Stimulated activated CD8-positive, alpha-beta memory T cell treated with anti-CD3 and anti-CD28 coated beads, Interleukin-7, amount 100 ng/mL, for 1 hour (primary cell): ENCODE measurements around the gene TBC1D16.
"Not testable (repeated sequence)": the region's sequence is repeated elsewhere in the genome, so short reads cannot be mapped to it uniquely, and the experiment has no call there.

Experiments
- DNase-seq, 2 donors: peaks; one replicate each; pipeline ENCODE4 v3.0.0-alpha.2; 2020; ENCODE audit warnings: low read depth in 2 of 2

The TBC1D16 gene

GRCh38 chr17:80005360-80006338 lies 30.0 kb downstream of the TBC1D16 start:
- peak; percentile 16 to 25 for DNase-seq

GRCh38 chr17:80003969-80004368 lies 31.7 kb downstream of the TBC1D16 start:
- no peak for DNase-seq

GRCh38 chr17:80002690-80003490 lies 32.8 kb downstream of the TBC1D16 start:
- no peak for DNase-seq

GRCh38 chr17:80002070-80002641 lies 33.5 kb downstream of the TBC1D16 start:
- no peak for DNase-seq

DNA sequence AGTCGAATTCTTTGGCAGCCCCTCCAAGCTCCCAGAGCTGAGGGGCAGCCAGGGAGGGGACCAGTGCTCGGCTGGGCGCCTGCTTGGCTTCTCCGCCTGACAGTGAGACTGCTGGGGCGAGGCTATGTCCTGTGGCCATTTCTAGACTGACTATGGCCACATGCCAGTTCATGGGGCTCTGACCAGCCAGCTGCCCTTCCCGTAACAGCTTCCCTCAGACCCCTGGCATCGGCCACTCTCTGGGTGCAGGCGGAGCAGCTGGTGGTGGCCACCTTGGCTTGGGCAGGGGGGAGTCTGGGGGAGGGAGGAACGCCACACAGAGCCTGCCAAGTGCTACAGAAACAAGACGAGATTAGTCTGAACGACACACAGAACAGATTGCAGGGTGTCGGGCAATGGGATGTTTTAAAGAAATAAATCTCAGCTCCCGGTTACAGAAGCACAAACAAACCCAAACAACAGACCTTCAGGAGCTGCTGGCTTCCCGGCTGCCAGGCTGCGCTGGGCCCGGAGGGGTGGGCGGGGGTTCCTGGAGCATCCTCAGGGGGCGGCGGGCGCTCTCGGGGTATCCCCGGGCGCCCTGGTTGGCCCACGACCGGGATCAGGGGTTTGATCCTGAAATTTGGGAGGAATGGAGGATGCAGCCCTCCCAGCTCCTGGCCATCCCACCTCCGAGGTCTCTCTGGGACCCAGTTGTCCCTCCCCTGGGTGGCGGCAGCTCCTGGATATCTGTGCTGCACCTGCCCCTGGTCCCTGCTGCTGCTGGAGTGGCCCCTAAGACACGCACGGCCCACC lies 34.5 kb downstream of the TBC1D16 start:
- DNase-seq, result no peak

DNA sequence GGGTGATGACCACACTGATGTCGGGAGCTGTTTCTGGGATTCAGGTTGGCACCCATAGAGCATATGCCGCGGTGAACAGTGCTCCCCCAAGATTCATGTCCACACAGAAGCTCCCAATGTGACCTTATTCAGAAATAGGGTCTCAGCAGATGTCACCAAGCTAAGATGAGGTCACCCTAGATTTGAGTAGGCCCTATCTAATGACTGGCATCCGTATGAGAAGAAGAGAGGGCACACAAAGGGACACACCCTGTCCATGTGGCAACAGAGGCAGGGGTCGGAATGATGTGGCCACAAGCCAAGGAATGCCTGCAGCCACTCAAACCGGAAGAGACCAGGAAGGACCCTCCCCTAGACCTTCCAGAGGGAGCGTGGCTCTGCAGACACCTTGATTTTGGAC lies 35.5 kb downstream of the TBC1D16 start:
- DNase-seq, result no peak

- peak; percentile 28 to 31 for DNase-seq
These were observed 38.5 kb downstream of the TBC1D16 start for GRCh38 chr17:79997011-79997660.

DNA sequence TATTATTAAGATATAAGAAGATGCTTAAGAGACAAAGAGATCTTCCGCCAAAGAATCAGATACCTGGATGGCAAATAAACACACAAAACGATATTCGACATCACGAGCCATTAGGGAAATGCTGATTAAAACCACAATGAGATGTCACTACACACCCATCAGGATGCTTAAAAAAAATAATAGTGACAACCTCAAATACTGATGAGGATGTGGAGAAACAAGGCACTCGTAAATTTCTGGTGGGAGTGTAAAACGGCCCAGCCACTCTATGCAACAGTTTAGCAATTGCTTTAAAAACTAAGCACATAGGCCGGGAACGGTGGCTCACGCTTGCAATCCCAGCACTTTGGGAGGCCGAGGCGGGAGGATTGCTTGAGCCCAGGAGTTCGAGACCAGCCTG lies 39.4 kb downstream of the TBC1D16 start:
- no peak for DNase-seq

DNA sequence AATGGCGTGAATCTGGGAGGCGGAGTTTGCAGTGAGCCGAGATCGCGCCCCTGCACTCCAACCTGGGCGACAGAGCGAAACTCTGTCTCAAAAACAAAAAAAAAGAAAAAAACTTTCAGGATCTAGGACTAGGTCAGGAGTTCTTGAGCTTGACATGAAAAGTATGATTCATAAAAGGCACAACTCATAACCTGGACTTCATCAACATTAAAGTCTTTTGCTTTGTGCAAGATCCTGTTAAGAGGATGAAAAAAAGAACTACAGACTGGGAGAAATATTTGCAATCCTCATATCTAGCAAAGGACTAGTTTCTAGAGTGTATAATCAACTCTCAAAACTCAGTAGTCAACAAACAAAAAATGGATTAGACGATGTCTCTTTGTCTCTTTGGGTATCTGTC lies 40.0 kb downstream of the TBC1D16 start:
- DNase-seq, result no peak

- DNase-seq, result no peak
These were observed 41.1 kb downstream of the TBC1D16 start for GRCh38 chr17:79994602-79995001.

DNA sequence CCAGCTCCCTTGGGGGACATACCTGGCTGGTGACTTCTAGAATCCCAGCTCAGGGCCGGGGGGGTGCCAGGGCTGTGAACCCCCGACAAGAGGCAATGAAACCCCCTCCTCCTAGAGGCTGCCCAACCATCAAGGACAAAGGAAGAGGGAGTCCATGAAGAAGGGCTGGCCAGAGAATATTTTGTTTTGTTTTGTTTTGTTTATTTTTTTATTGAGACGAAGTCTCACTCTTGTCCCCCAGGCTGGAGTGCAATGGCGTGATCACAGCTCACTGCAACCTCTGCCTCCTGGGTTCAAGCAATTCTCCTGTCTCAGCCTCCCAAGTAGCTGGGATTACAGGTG lies 41.5 kb downstream of the TBC1D16 start:
- not testable (repeated sequence) for DNase-seq

DNA sequence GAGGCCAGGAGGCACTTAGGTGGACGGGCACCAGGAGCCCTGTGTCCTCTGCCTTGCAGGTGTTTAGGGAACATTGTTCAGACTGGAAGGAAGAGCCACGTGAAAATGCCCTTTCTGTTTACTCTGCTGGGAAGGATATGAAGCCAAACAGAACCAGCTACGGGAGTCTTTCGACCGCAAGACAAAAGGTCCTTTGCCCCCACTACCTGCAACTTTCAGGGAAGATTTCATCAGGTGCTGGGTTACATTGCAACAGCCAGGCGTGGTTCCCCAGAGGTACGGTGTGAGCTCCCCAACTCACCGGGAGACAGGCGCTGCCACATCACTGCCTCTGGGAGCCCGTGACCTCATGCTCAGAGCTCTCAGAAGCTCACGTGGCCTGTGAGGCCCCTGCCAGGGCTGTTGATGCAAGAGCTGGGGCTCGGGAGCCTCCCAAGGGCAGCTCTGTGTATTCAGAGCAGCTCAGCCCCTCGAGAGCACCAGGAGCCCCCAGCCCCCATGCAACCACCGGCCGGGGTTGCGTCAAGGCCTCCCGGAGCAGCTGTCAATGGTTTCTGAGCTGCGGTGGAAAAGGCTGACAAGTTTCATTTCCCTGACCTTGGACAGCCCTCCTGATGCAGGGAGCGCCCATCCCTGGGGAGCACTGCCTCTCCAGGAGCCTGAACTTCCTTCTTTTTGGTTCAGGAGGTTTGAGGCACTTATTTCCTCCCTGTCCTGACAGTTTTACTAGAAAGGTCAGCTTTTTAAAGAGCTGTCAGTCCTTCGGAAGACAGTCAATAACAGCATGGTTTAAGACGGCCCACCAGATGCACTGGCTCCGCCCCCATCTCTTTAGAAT lies 42.1 kb downstream of the TBC1D16 start:
- DNase-seq, result no peak

- no peak for DNase-seq
These were observed 42.9 kb downstream of the TBC1D16 start for GRCh38 chr17:79992649-79993389.

DNA sequence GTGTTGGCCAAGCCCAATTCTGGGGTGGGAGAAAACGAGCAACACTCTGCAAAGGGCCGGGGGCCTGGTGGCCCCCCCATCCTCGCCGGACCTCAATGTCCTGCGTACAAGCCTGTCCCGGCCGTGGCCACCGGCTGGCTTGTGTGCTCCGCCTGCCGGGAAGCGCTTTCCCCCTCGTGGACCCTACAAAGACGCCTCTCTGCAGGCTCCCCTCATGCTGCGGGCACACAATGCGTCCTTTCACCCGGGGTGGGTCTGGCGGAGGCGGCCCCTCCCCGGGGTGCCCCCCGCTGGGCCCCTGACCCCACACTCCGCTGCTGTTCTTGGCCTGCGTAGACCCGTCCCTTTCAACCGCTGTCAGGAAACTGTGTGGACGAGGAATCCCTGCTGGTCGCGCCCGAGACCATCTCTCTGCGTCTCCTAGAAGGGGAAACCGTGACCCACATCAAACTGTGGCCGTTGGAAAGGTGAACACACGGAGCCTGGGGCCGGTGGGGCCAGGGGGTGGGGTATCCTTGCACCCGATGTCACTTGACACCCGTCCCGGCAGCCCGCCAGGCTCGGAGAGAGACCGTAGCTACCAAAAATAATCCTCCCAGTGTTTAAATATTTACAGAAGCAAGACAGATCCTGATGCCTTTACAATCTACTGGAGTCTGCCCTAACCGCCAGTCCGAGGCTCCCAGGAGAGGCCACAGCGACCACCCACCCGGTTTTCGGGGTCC lies 43.6 kb downstream of the TBC1D16 start:
- DNase-seq, result no peak

- peak; percentile 56 to 67 for DNase-seq
These were observed 44.3 kb downstream of the TBC1D16 start for GRCh38 chr17:79991140-79991923.

DNA sequence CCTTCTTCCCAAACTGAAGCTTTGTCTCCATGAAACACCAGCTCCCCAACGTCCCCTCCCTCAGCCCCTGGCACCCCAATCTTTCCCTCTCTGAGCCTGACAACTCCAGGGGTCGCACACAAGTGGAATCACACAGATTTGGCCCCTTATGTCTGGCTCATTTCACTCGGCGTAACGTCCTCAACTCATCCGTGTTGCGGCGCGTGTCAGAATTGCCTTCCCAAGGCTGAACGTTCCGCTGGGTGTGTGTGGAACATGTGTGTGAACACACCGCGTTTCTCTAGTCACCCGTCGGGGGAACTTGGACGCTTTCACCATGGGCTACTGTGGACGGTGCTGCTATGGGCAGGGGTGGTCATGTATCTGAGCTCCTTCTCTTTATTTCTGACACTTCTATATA lies 45.0 kb downstream of the TBC1D16 start:
- no peak for DNase-seq

DNA sequence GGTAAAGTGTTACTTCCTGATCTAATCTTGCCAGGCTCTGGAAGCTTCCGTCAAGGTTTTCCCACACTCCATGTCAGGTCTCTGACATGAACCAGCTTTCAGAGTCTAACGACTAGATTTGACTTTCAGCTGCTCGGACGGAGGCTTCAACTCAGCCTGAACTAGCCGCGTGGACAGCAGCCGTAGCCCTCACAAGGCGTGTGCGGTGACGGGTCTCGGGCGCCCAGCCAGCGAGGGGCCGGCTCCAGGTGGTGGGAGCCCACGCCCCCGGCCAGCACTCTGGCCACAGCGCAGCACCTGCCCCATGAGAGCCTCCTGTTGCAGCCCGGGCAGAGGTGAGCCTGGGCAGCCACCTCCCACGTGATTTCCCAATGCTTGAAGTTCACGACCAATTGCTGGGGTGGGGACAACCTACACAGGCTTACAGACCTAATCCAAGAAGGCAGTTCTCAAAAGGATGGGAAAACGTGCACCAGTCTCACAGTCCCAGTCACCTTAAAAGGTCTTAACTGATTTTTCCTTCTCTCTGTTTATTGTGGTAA lies 45.5 kb downstream of the TBC1D16 start:
- DNase-seq, result no peak
